Mesodermal cell (in vitro differentiated cells): ENCODE measurements around the gene VDAC1.

ENCODE experiments used
- H3K27ac ChIP-seq: 2 replicates; pipeline ENCODE4 v1.7.0; 2013; ENCODE audit warnings: mild to moderate bottlenecking, low read depth, low read length, moderate library complexity; ENCODE audit not compliant: severe bottlenecking
- H3K36me3 ChIP-seq: 2 replicates; pipeline ENCODE4 v1.7.1; 2013; ENCODE audit warnings: mild to moderate bottlenecking, low read length, moderate library complexity; ENCODE audit not compliant: control insufficient read depth, insufficient read depth
- H3K4me1 ChIP-seq: one replicate; pipeline ENCODE4 v1.7.1; 2013; ENCODE audit warnings: mild to moderate bottlenecking, low read length; ENCODE audit not compliant: insufficient read depth, control insufficient read depth, poor library complexity, severe bottlenecking
- H3K4me3 ChIP-seq: 2 replicates; pipeline ENCODE4 v1.7.0; 2013; ENCODE audit warnings: low read length, control low read depth, mild to moderate bottlenecking; ENCODE audit not compliant: insufficient read depth, poor library complexity, severe bottlenecking; ENCODE audit errors: extremely low read depth
- H3K9me3 ChIP-seq: 2 replicates; pipeline ENCODE4 v1.7.1; 2013; ENCODE audit warnings: mild to moderate bottlenecking, low read length, moderate library complexity; ENCODE audit not compliant: control insufficient read depth
- WGBS, 2 experiments: methylation state at CpG; one replicate each; pipeline ENCODE4 v1.1.5; 2013; ENCODE audit warnings: missing lambda C conversion rate in 2 of 2; ENCODE audit not compliant: insufficient coverage in 2 of 2; 5-methylcytosine and 5-hydroxymethylcytosine counted together

Gene VDAC1

GRCh38 chr5:134003817-134004625 lies 754 bp downstream of the VDAC1 start:
- Histone ChIP-seq H3K27ac (peak overlapping the region; percentile 89), H3K9me3 (no peaks in the 10 kb centered on the region), H3K4me3 (peak overlapping the region; percentile 74), H3K36me3 (peaks cover 40% of the 10 kb centered on the region), H3K4me1 (peaks cover 13% of the 10 kb centered on the region)
- WGBS, 2 experiments: 0% methylated on average over 45 to 80 of the region's 90 CpGs

GRCh38 chr5:134003064-134003816 lies 1.5 kb downstream of the VDAC1 start:
- Histone ChIP-seq H3K4me1 (peaks cover 13% of the 10 kb centered on the region), H3K36me3 (peaks cover 46% of the 10 kb centered on the region), H3K9me3 (no peaks in the 10 kb centered on the region), H3K27ac (peak overlapping the region; percentile 89), H3K4me3 (peak overlapping the region; percentile 74)
- 11 to 12% methylated on average over 5 to 8 of the region's 11 CpGs for WGBS, 2 experiments

- peaks cover 46% of the 10 kb centered on the region for H3K36me3 ChIP-seq
- peaks cover 13% of the 10 kb centered on the region for H3K4me1 ChIP-seq
- no peak overlapping the region for H3K27ac ChIP-seq
- 97 to 99% methylated on average over 10 to 13 of the region's 13 CpGs for WGBS, 2 experiments
- H3K4me3 ChIP-seq: peak overlapping the region; percentile 74
- no peaks in the 10 kb centered on the region for H3K9me3 ChIP-seq
Observed at GRCh38 chr5:134001938-134002731, 2.6 kb downstream of the VDAC1 start.

GRCh38 chr5:134000696-134001453 lies 3.9 kb downstream of the VDAC1 start:
- H3K9me3 ChIP-seq: no peaks in the 10 kb centered on the region
- H3K36me3 ChIP-seq: peaks cover 48% of the 10 kb centered on the region
- 93% methylated on average over 3 to 5 of the region's 10 CpGs for WGBS, 2 experiments
- no peak overlapping the region for H3K27ac ChIP-seq
- no peak overlapping the region for H3K4me3 ChIP-seq
- H3K4me1 ChIP-seq: peaks cover 18% of the 10 kb centered on the region

- Histone ChIP-seq H3K4me1 (peaks cover 22% of the 10 kb centered on the region), H3K27ac (no peak overlapping the region), H3K9me3 (no peaks in the 10 kb centered on the region), H3K4me3 (no peak overlapping the region), H3K36me3 (peaks cover 49% of the 10 kb centered on the region)
- 94 to 97% methylated on average over 5 of the region's 5 CpGs for WGBS, 2 experiments
Observed at GRCh38 chr5:134000091-134000511, 4.7 kb downstream of the VDAC1 start.

- H3K4me3 ChIP-seq: no peak overlapping the region
- H3K9me3 ChIP-seq: no peaks in the 10 kb centered on the region
- WGBS, 2 experiments: 93% methylated on average over 3 to 5 of the region's 7 CpGs
- no peak overlapping the region for H3K27ac ChIP-seq
- peaks cover 49% of the 10 kb centered on the region for H3K36me3 ChIP-seq
- H3K4me1 ChIP-seq: peaks cover 34% of the 10 kb centered on the region
Observed at GRCh38 chr5:133998807-133999206, 6.0 kb downstream of the VDAC1 start.

- no peak overlapping the region for H3K27ac ChIP-seq
- H3K4me3 ChIP-seq: no peak overlapping the region
- 92 to 96% methylated on average over 2 to 4 of the region's 6 CpGs for WGBS, 2 experiments
- H3K4me1 ChIP-seq: peaks cover 34% of the 10 kb centered on the region
- H3K36me3 ChIP-seq: peaks cover 49% of the 10 kb centered on the region
- no peaks in the 10 kb centered on the region for H3K9me3 ChIP-seq
Observed at GRCh38 chr5:133998042-133998441, 6.7 kb downstream of the VDAC1 start.

- Histone ChIP-seq H3K36me3 (peaks cover 46% of the 10 kb centered on the region), H3K9me3 (no peaks in the 10 kb centered on the region), H3K4me3 (no peak overlapping the region), H3K4me1 (peaks cover 36% of the 10 kb centered on the region), H3K27ac (no peak overlapping the region)
- 71 to 79% methylated on average over 3 of the region's 3 CpGs for WGBS, 2 experiments
Observed at GRCh38 chr5:133996683-133997252, 8.0 kb downstream of the VDAC1 start.

- 70 to 79% methylated on average over 5 of the region's 7 CpGs for WGBS, 2 experiments
- H3K4me3 ChIP-seq: no peak overlapping the region
Observed at GRCh38 chr5:133995883-133996563, 8.8 kb downstream of the VDAC1 start.

More at GRCh38 chr5:133995883-133996563, 8.8 kb downstream of the VDAC1 start:
- Histone ChIP-seq H3K27ac (no peak overlapping the region), H3K4me1 (peaks cover 34% of the 10 kb centered on the region), H3K9me3 (no peaks in the 10 kb centered on the region), H3K36me3 (peaks cover 46% of the 10 kb centered on the region)
